Mucosa of gallbladder (tissue), 1 donor: ENCODE data around the gene NUP85. TPM values are rescaled to one million over a fixed set of nuclear protein-coding genes. Genes with fewer than 3 reads are reported as not detected.
"Not testable (repeated sequence)": the region's sequence is repeated elsewhere in the genome, so short reads cannot be mapped to it uniquely, and the experiment has no call there.

Experiments used
- DNase-seq: peaks from one replicate; pipeline ENCODE4 v3.0.0-alpha.2; 2020; ENCODE audit warnings: low spot score
- total RNA-seq: library from RNA; stranded (reverse); gene quantifications from one replicate; pipeline ENCODE4 v1.2.1, GENCODE V29; 2021
- donor health status: DM: no; HTN: no; CAD: no.

The NUP85 gene, protein sequence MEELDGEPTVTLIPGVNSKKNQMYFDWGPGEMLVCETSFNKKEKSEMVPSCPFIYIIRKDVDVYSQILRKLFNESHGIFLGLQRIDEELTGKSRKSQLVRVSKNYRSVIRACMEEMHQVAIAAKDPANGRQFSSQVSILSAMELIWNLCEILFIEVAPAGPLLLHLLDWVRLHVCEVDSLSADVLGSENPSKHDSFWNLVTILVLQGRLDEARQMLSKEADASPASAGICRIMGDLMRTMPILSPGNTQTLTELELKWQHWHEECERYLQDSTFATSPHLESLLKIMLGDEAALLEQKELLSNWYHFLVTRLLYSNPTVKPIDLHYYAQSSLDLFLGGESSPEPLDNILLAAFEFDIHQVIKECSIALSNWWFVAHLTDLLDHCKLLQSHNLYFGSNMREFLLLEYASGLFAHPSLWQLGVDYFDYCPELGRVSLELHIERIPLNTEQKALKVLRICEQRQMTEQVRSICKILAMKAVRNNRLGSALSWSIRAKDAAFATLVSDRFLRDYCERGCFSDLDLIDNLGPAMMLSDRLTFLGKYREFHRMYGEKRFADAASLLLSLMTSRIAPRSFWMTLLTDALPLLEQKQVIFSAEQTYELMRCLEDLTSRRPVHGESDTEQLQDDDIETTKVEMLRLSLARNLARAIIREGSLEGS
- 47.3 TPM for total RNA-seq

DNA sequence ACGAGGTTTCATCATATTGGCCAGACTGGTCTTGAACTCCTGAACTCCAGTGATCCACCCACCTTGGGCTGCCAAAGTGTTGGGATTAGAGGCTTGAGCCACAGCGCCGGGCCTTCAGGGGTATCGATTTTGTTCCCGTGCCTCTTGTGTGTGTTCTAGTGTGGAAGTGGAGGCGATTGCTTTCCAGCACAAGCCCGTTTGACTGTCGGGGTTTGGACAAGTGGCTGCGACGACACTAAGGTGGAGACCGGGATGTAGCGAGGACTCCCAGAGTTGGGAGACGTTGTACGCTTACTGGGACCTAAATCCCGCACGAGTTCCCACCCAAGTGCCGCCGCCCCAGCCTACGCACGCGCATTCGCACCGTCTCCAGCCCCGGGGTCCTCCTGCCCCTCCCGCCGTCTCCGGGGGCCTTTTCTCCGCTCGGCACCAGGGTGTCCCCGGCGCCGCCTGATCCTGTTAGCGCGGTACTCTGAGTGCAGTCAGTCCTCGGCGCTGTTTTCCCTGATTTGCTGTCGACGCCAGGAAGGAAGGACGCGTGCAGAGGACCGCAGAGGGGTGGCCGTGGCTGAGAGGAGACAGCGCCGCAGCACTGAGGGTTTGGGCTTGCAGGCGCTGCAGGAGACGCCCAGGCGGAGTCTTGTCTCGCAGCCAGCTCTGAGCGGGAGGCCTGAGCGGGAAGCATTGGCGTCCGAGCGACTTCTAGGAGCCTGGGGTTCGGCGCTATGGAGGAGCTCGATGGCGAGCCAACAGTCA lies at the start of gene NUP85:
NUP85 (plus strand) TSS at position 643 of the 756 bp plus-strand sequence; CDS start at position 726, 83 bp downstream.
- DNase-seq = peak; percentile 93

DNA sequence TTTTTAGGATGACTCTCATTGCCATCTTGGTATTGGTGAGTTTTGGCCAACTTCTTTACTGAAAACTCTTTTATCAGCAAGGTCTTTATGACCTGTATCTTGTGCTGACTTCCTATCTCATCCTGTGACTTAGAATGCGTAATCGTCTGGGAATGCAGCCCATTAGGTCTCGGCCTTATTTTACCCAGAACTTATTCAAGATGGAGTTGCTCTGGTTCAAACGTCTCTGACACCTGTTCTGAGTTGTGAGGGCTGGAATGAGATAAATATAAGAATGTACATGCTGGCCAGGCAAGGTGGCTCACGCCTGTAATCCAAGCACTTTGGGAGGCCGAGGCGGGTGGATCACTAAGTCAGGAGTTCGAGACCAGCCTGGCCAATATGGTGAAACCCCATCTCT lies 47.0 kb upstream of the NUP85 start:
- not testable (repeated sequence) for DNase-seq

DNA sequence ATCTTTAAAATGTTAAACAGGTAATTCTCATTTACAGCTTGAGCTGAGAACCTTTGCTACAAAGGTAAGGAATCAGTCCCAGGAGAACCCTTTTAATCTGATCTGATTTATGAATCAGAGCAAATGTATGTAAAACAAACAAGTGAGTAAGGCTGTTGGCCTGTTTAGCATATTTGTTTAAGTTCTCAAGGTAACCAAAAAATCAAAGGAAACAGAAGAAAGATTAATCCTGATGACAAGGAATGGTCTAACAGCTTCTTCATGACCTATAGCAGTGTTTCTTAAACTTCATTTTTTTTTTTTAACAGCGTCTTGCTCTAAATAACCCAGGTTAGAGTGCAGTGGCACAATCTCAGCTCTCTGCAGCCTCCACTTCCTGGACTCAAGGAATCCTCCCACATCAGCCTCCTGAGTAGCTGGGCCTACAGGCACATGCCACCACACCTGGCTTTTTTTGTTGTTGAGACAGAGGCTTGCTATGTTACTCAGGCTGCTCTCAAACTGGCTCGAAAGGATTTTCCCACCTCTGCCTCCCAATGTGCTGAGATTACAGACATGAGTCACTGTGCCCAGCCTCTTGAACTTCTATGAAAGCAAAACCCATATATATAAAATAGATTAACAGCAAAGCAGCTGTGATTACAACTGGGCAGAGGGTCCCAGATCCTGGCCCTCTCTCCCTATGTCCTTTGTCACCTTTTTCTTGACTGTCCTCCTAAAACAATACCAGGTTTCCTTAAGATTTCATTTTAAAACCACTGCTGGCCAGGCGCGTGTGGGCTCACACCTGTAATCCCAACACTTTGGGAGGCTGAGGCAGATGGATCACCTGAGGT lies 46.1 kb upstream of the NUP85 start:
- no peak for DNase-seq

DNA sequence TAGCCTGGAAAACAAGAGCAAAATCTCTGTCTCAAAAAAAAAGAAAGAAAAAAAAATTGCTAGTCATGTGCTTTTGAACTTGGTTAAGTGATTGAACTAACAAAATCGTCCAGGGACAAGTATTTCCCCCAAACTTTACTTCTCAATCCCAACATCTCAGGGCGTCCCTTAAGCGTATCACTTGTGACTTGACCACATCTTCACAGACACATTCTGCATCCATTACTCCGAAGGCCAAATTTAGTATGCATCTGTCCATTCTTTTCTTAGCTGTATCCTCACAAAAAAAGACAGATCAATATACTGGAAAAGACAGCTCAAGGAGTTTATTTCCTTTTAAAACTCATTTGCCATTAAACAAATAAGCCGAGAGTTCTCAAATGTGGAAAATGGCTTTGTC lies 45.3 kb upstream of the NUP85 start:
- no peak for DNase-seq

DNA sequence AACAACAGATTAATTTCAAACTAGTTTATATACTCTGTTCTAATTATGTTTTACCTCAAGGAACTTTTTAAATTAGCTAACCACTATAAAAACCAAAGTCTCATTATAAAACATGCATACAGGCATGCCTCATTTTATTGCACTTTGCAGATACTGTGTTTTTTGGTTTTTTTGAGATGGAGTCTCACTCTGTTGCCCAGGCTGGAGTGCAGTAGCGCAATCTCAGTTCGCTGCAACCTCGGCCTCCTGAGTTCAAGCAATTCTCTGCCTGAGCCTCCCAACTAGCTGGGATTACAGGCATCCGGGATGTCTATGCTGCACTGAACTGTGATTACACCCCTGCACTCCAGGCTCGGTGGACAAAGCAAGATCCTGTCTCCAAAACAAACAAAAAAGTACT lies 42.4 kb upstream of the NUP85 start:
- DNase-seq = no peak

DNA sequence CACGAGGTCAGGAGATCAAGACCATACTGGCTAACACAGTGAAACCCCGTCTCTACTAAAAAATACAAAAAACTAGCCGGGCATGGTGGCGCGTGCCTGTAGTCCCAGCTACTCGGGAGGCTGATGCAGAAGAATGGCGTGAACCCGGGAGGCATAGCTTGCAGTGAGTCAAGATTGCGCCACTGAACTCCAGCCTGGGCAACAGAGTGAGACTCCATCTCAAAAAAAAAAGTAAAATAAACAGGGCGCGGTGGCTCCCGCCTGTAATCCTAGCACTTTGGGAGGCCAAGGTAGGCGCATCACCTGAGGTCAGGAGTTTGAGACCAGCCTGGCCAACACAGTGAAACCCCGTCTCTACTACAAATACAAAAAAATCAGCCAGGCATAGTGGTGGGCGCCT lies 40.9 kb upstream of the NUP85 start:
- DNase-seq = not testable (repeated sequence)

DNA sequence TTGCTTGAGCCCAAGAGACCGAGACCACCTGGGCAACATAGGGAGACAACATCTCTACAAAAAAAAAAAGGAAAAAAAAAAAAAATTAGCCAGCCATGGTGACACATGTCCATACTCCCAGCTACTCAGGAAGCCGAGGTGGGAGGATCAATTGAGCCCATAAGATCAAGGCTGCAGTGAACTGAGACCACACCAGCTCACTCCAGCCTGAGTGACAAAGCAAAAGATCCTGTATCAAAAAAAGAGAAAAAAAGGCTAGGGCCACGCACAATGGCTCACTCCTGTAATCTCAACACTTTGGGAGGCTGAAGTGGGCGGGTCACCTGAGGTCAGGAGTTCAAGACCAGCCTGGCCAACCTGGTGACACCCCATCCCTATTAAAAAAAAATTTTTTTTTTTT lies 36.5 kb upstream of the NUP85 start:
- DNase-seq = no peak

DNA sequence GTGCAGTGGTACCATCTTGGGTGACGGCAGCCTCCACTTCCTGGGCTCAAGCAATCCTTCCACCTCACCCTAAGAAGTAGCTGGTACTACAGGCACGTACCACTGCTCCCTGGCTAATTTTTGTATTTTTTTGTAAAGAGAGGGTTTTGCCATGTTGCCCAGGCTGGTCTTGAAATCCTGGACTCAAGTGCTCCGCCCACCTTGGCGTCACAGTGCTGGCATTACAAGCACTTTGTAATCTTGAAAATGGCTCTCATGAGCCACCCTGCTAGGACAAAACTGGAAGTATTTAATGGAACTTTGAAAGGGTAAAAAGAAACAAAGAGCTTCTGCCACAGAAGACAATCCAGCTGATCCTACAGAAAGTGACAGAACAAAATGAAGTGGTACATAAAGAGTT lies 32.0 kb upstream of the NUP85 start:
- DNase-seq = no peak

DNA sequence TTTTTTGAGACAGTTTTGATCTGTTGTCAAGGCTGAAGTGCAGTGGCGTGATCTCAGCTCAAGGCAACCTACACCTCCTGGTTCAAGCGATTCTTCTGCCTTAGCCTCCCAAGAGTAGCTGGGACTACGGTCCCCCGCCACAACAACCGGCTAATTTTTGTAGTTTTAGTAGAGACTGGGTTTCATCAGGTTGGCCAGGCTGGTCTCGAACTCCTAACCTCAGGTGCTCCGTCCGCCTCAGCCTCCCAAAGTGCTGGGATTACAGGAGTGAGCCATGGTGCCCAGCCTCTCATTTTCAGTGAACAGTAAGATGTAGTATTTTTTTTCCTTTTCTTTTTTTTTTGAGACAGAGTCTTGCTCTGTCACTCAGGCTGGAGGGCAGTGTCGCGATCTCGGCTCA lies 30.5 kb upstream of the NUP85 start:
- no peak for DNase-seq

DNA sequence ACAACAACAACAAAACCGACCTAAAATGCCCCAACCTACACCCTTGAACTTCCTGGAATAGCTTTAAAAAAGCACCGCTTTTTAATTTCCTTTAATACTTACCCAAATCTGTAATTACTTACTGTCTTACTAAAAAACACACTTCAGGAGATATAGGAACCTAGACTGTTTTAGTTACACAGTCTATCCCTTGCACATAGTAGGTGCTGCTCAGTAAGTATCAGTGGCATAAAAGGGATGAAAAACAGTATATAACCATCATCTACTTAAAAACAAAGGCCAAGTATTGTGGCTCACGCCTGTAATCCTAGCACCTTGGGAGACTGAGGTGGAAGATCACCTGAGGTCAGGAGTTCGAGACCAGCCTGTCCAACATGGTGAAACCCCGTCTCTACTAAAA lies 28.9 kb upstream of the NUP85 start:
- no peak for DNase-seq

DNA sequence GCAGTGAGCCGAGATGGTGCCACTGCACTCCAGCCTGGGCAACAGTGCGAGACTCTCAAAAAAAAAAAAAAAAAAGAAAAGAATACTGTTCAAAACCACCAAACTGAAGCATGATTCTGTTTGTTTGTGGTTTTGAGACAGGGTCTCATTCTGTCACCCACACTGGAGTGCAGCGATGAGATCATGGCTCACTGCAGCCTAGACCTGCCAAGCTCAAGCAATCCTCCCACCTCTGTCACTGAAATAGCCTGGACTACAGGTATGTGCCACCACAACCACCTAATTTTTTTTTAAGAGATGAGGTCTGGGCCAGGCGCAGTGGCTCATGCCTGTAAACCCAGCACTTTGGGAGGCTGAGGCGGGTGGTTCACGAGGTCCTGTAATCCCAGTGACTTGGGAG lies 27.0 kb upstream of the NUP85 start:
- DNase-seq = no peak

DNA sequence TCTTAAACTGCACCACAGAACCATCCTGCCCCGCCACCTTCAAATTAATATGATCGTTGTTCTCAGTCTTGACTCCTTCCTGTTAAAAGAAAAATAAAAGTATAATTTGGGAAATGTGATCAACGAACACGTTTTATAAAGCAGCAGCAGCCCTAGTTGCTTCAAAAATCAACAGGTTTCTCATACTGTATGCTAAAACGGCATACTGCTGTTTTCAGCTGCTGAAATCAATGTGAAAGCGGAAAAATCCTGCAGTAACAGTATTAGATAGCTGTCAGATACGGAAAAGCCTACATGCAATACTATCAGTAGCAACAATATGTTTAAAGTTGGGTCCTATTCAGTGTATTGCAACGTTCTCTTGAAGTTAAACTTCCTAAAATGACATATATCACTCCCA lies 24.4 kb upstream of the NUP85 start:
- no peak for DNase-seq

DNA sequence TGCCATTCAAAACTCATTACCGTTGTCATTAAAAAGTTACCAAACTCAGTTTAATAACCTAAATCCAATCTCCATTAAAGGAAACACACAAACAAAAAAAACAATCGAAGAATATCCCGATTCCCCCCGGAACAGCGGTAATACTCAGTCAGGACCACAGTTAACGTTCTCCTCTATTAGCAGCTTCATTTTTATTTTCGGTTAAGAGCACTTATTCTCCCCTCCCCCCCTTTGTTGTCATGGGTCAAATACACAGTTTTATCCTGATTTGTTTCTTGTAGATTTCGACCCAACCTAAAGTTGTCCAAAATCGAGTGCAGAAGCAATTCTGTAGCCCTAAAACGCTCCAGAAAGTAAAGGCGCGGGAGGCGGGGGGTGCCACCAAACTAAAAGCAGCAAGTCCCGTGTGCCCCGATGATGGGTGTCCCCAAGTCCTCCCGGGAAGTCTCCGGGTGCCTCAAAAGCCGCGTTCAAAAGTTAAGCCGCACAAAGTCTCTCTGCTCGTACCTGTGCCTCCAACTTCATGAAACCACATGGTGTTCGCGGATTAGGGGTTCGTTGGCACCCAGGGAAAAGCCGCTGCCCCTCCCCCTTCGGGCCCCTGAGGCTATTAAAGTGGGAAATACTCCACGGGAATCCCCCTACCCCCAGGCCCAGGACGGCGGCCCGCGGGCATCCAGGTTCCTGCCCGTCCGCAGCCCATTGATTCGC lies 23.7 kb upstream of the NUP85 start:
- peak; percentile 17 for DNase-seq

DNA sequence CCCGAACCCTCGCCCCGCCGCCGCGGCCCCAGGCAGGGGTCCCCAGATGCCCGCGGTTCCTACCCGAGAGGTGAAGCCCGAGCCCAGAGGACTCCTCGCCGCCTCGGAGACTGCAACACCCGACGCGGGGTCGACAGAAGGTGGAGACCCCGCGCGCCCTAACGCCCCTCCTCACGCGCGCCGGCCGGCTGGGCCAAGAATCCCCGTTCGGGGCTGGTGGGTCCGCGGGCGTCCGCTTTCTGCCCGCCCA lies 23.2 kb upstream of the NUP85 start:
- DNase-seq = peak; percentile 45

DNA sequence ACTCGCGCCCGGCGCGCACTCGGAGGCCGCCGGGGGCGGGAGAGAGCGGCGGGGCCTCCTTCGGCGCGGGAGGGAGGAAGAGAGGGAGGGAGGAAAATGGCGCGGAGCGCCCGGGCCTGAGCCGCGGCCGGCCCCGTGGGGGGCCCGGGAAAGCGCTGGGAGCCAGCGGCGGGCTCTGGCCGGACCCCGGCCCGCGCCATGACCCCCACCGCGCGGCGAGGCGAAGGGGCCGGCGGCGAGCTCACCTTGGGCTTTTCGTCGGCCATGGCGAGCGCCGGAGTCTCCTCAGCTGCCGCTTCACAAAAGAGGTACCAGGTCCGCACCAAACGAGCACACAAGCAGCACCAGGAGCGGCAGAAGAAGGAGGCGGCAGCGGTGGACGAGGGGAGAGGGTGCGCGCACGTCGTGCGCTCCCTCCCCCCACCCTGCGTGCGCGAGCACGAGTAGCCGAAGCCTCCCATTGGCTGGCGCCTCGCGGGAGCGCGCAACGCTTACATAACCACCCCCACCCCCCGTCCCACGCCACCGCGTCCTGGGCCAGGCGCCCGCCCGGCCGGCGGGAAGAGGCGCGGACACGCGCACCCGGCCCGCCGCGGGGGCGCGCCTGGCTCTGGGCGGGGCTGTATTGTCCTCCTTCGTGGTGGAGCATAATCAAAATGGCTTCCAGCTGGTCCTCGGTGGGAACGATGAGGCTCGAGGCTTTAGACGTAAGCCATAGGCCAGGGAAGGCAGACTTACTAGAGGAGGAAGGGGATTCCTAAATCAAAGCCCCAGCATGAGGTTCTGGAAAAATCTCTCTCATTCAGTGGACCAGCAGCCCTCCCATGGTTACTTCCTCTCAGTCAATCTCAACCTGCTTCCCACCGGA lies 22.7 kb upstream of the NUP85 start, which contains the start of gene SUMO2:
SUMO2 (minus strand) TSS at position 391 of the 868 bp plus-strand sequence; CDS start at position 266, 125 bp downstream.
- DNase-seq = peak; percentile 96

DNA sequence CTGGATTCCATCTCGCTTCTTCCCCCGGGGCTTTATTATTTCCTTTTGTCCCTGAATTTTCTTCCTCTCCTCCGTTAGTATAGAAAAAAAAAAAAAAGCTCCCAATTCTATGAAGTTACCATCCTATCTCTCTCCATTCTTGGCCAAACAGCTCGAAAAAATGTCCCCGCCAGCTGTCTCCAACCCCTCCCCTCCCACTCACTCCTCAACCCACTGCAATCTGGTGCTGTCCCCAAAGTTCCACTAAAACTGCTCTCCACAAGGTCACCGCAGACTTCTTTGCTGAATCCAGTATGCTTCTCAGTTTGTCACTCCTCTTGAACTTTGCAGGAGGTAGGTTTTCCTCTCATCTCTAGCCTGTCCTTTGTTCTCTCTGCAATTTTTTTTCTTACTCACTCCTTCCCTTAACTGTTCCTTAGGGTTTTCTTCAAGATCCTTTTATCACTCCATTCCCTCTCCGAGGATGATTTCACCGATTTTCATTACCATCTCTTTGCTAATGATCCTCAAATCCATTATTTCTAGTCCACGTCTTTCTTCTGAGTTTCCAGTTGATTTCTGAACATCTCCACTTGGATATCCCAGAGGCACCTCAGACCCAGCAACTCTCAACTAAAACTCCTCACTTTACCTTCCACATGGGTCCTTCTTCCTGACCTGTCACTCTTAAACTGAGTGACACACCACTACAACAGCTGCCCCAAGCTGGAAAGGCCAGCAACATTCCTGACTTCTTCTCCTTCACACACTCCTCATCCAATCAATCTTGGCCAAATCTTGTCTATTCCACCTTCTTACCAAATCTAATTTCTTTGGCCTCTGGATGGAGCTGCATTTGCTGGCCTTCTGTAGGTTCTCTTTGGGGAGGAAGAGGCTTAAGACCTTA lies 21.2 kb upstream of the NUP85 start:
- no peak for DNase-seq

DNA sequence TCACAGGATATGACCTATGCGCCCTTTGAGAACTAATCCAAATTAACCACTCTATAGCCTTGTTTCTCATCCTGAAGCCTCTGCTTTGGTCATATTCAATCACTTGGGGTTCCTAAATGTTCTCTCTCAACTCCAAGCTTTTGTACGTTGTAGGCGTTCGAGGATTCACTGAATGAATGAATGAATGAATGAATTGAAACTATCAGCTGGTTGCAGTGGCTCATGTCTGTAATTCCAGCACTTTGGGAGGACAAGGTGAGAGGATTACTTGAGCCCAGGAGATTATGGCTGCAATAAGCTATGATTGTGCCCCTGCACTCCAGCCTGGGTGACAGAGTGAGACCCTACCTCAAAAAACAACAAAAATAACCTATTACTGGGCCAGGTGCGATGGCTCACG lies 16.9 kb upstream of the NUP85 start:
- DNase-seq = no peak

DNA sequence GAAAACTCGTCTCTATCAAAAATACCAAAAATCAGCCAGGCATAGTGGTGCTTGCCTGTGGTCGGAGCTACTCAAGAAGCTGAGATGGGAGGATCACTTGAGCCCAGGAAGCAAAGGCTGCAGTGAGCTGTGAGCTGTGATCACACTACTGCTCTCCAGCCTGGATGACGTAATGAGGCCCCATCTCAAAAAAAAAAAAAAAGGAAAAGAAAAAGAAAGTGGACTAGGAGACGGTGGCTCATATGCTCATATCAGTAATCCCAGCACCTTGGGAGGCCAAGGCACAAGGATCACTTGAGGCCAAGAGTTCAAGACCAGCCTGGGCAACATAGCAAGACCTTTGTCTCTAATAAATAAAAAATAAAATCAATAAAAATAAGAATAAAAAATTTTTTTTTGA lies 13.9 kb upstream of the NUP85 start:
- DNase-seq = no peak

DNA sequence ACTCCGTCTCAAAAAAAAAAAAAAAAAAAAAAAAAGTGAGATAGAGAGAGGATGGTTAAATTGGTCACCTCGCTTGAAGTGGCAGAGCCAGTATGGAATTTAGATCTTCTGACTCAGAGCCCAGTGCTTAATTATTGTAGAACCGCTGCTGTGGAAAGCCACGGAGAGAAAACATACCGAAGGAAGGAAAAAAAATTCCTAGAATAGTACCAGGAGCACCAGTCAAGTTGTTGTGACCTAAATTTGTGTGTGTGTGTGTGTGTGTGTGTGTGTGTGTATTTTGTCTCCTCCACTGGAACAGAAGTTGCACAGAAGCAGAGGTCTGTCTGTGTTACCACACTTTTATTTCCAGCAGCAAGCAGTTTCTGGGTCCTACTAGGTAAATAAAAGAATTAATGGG lies 10.6 kb upstream of the NUP85 start:
- no peak for DNase-seq
